GM18861 (cell line): ENCODE measurements around the gene RPS27A.
"Not testable (repeated sequence)": the region's sequence is repeated elsewhere in the genome, so short reads cannot be mapped to it uniquely, and the experiment has no call there.

Experiments used
- ATAC-seq: cut with Tn5 transposase; IDR thresholded peaks from one replicate; pipeline ENCODE4 v1.9.1; 2021; ENCODE audit not compliant: unreplicated experiment

RPS27A gene

DNA sequence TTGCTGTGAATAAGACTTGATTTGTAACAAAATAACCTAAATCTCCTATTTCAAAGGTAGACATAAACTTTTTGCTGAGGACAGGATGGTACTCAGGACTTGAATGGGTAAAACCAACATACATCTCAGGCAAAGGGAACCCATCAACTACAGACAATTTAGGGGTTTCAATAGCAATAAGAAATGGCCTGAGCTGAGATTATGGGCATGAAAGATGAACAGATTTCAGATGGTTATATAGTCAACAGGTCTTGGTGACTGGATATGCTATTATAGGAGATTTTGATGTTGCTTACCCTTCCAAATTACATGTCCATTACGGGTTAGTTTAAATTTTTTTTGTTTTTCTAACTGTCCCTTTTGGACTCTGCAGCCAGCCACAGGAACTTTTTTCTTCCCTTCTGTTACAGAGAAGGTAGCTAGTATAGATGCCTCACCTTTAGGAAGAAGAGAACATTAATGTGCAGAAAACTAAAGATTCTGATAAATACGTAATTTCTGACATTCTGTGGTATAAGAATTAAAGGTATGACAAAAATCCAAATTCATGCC, 4.6 kb downstream of the RPS27A start:
- ATAC-seq: no peak

DNA sequence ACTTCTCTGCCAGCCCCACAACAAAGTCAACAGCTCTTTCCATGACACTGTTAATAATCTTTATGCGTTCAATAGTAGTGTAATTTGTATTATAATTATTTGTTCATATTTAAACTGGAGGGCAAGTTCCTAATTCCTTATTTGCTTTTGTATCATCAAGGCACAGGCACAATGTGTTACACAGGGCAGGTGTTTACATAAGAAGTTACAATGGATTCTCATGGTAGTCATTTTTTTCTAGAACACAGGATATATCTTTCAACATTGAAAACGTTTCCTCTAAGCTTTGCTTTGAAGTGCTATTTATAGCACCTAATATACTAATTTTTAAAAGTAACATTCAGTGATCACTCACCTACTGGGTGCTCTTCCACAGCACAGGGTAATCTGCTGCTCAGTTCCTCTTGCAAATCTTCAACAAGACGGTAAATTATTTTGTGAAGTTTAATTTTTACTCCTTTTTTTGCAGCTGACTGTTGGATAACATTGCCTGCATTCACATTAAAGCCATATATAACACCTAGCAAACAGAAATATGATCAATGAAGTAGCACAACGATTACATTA, 7.3 kb downstream of the RPS27A start:
- no peak for ATAC-seq

- ATAC-seq: not testable (repeated sequence)
These were observed 9.1 kb downstream of the RPS27A start for GRCh38 chr2:55241582-55241981.

- no peak for ATAC-seq
These were observed 10.1 kb downstream of the RPS27A start for GRCh38 chr2:55242617-55243016.

- no peak for ATAC-seq
These were observed 12.9 kb downstream of the RPS27A start for GRCh38 chr2:55245411-55245810.

DNA sequence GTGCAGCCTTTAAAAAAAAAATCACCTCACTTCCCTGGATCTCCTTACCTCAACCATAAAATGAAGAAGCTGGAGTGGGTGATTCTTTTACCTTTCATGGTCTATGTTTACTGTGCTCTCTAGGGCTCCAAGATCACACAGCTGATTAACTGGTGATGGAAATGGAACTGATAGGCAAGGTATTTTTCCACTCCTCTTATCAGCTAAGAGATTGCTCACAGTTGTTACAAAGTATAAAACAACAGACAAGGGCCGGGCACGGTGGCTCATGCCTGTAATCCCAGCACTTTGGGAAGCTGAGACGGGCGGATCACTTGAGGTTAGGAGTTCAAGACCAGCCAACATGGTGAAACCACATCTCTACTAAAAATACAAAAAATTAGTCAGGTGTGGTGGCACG, 14.5 kb downstream of the RPS27A start:
- ATAC-seq: no peak

GRCh38 chr2:55252832-55253231, 20.3 kb downstream of the RPS27A start:
- no peak for ATAC-seq

- not testable (repeated sequence) for ATAC-seq
These were observed 27.1 kb downstream of the RPS27A start for GRCh38 chr2:55259586-55259985.

DNA sequence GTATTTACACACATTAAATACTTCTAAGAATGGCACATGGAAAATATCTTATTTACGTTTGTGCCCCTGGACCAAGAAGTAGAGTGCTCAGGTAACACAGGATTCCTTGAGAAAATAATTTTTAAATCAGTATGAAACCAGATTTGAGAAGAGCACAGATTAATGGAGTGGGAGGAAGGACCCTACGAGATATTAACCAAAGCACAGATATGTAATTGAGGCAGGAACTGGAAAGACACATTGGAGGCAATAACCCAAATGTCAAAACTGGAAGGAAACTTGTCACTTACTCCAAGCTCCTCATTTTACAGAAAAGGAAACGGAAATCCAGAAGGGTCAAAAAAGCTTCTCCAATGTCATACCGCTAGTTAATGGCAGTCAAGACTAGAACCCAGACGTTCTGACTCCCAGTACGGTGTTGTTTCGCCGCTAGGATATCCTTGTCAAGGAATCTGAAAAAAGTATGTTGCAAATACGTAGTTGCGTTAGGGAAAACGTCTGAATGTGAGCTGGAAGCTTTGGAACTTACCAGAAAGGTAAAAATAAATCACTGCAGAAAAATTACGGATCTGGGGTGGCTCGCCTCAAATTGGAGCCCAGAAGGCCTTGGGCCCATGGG, 35.9 kb downstream of the RPS27A start:
- ATAC-seq: no peak

DNA sequence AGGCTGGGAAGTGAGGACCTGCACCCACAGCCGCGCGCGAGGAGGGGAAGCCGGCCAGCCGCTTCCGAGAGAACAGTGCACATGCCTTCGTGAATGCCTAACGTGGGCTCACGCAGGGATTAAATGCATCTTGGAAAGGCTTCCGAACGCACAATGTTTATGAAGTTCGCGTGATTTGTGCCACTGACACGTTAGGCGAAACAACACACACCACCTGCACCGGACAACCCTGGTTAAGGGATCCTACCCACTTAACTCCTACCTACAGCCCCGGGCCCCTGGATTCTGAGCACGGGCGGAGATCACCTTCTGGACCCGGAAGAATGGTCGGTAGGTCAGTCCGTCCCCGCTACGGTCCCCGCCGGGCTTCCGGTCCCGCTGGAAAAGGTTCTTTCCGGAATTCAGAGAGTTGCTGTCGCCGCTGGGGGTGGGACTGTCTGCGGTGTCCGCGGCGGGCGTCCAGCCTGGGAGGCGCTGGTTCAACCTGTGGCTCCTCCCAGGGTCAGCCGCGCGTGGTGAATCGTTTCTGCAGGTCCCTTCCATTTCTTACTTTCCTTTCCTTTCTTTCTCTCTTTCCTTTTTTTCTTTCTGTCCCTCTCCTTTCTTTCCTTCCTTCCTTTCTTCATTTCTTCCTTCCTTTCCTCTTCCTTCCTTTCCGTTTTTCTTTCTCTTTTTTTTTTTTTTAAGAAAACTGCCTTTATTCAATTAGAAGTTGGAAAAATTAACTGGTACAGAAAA, 36.6 kb downstream of the RPS27A start, which contains the start of gene MTIF2:
MTIF2 (minus strand) TSS at position 325 of the 738 bp plus-strand sequence. CDS start 5,373 bp downstream, outside the sequence.
- peak; percentile 87 for ATAC-seq

GRCh38 chr2:55269645-55269990, 37.1 kb downstream of the RPS27A start:
- no peak for ATAC-seq

GRCh38 chr2:55274346-55274745, 41.9 kb downstream of the RPS27A start:
- ATAC-seq: not testable (repeated sequence)

- ATAC-seq: no peak
These were observed 44.8 kb downstream of the RPS27A start for GRCh38 chr2:55277310-55277709.

DNA sequence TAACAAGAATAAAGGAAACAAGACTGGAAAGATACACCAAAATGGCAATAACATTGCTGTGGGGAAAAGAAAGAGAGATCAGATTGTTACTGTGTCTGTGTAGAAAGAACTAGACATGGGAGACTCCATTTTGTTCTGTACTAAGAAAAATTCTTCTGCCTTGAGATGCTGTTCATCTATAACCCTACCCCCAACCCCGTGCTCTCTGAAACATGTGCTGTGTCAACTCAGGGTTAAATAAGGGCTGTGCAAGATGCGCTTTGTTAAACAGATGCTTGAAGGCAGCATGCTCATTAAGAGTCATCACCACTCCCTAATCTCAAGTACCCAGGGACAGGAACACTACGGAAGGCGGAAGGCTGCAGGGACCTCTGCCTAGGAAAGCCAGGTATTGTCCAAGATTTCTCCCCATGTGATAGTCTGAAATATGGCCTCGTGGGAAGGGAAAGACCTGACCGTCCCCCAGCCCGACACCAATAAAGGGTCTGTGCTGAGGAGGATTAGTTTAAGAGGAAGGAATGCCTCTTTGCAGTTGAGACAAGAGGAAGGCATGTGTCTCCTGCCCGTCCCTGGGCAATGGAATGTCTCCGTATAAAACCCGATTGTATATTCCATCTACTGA, 46.8 kb downstream of the RPS27A start:
- ATAC-seq: not testable (repeated sequence)

GRCh38 chr2:55279859-55280424, 47.5 kb downstream of the RPS27A start:
- not testable (repeated sequence) for ATAC-seq

- not testable (repeated sequence) for ATAC-seq
These were observed 48.5 kb downstream of the RPS27A start for GRCh38 chr2:55280851-55281546.

DNA sequence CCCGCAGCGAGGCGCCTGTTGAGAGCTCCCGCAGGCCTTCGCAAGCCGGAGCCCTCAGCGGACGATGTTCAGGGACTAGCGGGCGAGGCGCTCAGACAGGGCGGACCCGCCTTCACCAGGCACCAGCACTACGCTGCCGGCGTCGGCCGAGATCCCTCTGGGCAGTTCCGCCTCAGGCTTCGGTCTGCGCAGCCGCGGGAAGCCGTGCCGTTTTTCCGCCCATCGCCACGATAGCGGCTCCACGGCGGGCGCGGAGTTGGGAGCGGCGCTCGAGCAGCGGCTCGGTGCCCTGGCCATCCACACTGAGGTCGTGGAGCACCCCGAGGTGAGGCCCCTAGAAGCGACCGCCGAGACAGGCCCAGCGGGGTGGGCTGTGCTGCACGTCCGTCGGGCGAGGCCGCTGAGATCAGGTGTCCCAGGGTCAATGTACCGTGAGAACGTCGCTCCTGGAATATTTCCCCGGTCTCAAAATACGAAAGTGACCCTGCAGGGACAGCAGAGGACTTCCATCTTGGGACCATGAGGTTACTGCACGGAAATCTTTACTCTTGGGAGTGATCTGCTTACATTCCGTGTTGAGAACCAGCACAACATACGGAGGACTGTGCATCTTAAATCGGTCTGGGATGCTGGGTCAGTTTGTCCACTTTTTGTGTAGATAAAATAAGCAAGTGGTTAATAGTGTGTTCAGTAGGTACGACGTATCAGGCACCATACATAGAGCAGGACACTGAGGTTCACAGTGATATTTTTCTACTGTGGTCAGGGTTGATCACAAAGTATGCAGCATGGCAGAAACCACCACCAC, 49.8 kb downstream of the RPS27A start:
- peak; percentile 96 for ATAC-seq

GRCh38 chr2:55283083-55283482, 50.6 kb downstream of the RPS27A start:
- ATAC-seq: no peak
